HepG2 (cell line): ENCODE results near the gene SYCE3. TPM values are rescaled to one million over a fixed set of nuclear protein-coding genes. Genes with fewer than 3 reads are reported as not detected.

Experiments
- ATAC-seq: fragments of 200-7000 bp; cut with Tn5 transposase; 3 replicates; pipeline ENCODE4 v1.9.1; 2020; ENCODE audit warnings: mild to moderate bottlenecking, moderate library complexity
- BruUV-seq: library from RNA; stranded (reverse); fragments of 400-500 nt; replicated peaks from 2 replicates; lab custom pipeline; 2021; lab: Mats Ljungman, UMichigan
- CTCF ChIA-PET: fragments of 300-600 bp; formaldehyde crosslinking; extraction: SDS; loops from one replicate; lab custom pipeline; 2021; ENCODE audit warnings: low total read pairs, inconsistent platforms, low intra/inter-chr PET ratio; lab: Yijun Ruan, JAX
- POLR2A ChIA-PET: fragments of 350-600 bp; sonication (Branson Sonifier 250); formaldehyde crosslinking; loops from one replicate; lab custom pipeline; 2020; ENCODE audit warnings: antibody characterized with exemption, inconsistent platforms; lab: Yijun Ruan, JAX
- DNase-seq: peaks from one replicate; pipeline ENCODE4 v3.0.0-alpha.2; 2015; ENCODE audit warnings: low spot score
- FAIRE-seq: peaks from 3 replicates; lab custom pipeline; 2011; peaks lifted over from hg19 to GRCh38; lab: Jason Lieb, UNC
- H2AFZ ChIP-seq: one replicate; pipeline ENCODE4 v1.6.1; 2011; ENCODE audit warnings: low read length, inconsistent platforms
- H3K27ac ChIP-seq: fragments of 300-600 bp; 3 replicates; pipeline ENCODE4 v1.8.0; 2011; ENCODE audit warnings: mixed run types, mild to moderate bottlenecking, mixed read lengths, low read length, inconsistent platforms; ENCODE audit not compliant: insufficient read depth; ENCODE audit errors: extremely low read length
- H3K27me3 ChIP-seq, 2 experiments: fragments of 200-600 bp in 1 of 2; 2 replicates in 1 of 2; 3 replicates in 1 of 2; pipeline versions ENCODE4 v1.6.0 to v1.8.0; 2011; ENCODE audit warnings: low read length in 2 of 2, mild to moderate bottlenecking in 2 of 2, moderate library complexity in 2 of 2, inconsistent platforms in 1 of 2; ENCODE audit not compliant: insufficient read depth in 2 of 2, control insufficient read depth in 1 of 2
- H3K36me3 ChIP-seq, 2 experiments: fragments of 200-600 bp in 1 of 2; replicated peaks in 1 of 2; 2 replicates in 1 of 2; 3 replicates in 1 of 2; pipeline versions ENCODE4 v1.5.1 to v1.8.0; 2011; ENCODE audit warnings: low read length in 2 of 2, inconsistent platforms in 1 of 2; ENCODE audit not compliant: insufficient read depth in 2 of 2, control insufficient read depth in 1 of 2
- H3K4me1 ChIP-seq: 2 replicates; pipeline ENCODE4 v1.5.1; 2012; ENCODE audit warnings: low read length, inconsistent platforms; ENCODE audit not compliant: insufficient read depth
- H3K4me2 ChIP-seq: 2 replicates; pipeline ENCODE4 v1.6.0; 2011; ENCODE audit warnings: low read depth, low read length, inconsistent platforms
- H3K4me3 ChIP-seq, 3 experiments: fragments of 200-600 bp in 1 of 3; sonication (generic), shearing (Covaris generic) in 1 of 3; replicated peaks in 1 of 3; 2 replicates each; pipeline ENCODE4 v1.5.1; 2011 to 2016; ENCODE audit warnings: low read length in 3 of 3, inconsistent platforms in 2 of 3, low read depth in 2 of 3, mild to moderate bottlenecking in 2 of 3, control low read depth in 1 of 3, mixed read lengths in 1 of 3; ENCODE audit not compliant: insufficient read depth in 1 of 3
- H3K79me2 ChIP-seq: one replicate; pipeline ENCODE4 v1.6.1; 2011; ENCODE audit warnings: low read length, inconsistent platforms; ENCODE audit not compliant: insufficient read depth
- H3K9ac ChIP-seq: 2 replicates; pipeline ENCODE4 v1.6.0; 2011; ENCODE audit warnings: mild to moderate bottlenecking, low read depth, low read length, inconsistent platforms; ENCODE audit not compliant: insufficient read depth
- H3K9me3 ChIP-seq: 2 replicates; pipeline ENCODE4 v1.5.1; 2012; ENCODE audit warnings: mild to moderate bottlenecking, low read length
- H4K20me1 ChIP-seq: 2 replicates; pipeline ENCODE4 v1.6.0; 2011; ENCODE audit warnings: inconsistent platforms, mild to moderate bottlenecking, low read length, moderate library complexity; ENCODE audit not compliant: insufficient read depth
- CENPT ChIP-seq: sonication (generic); formaldehyde crosslinking; IDR thresholded peaks from 2 replicates; pipeline ENCODE4 v1.8.0; 2022; ENCODE audit warnings: low read depth, mild to moderate bottlenecking, moderate library complexity, missing genetic modification reagents
- GLI4 ChIP-seq: sonication (generic); formaldehyde crosslinking; IDR thresholded peaks from 2 replicates; pipeline ENCODE4 v1.5.1; 2020; ENCODE audit warnings: missing genetic modification reagents, mild to moderate bottlenecking, moderate library complexity, borderline replicate concordance
- HHEX ChIP-seq: IDR thresholded peaks from 2 replicates; pipeline ENCODE4 v1.6.1; 2016; ENCODE audit warnings: control low read depth
- KDM5B ChIP-seq: sonication (generic); formaldehyde crosslinking; IDR thresholded peaks from 2 replicates; pipeline ENCODE4 v1.4.0; 2020; ENCODE audit warnings: missing genetic modification reagents, mild to moderate bottlenecking, borderline replicate concordance
- MEF2D ChIP-seq: sonication (generic); formaldehyde crosslinking; IDR thresholded peaks from 2 replicates; pipeline ENCODE4 v1.5.1; 2020; ENCODE audit warnings: mild to moderate bottlenecking, missing genetic modification reagents
- RARA ChIP-seq: IDR thresholded peaks from 2 replicates; pipeline ENCODE4 v1.6.1; 2016; ENCODE audit warnings: missing genetic modification reagents, missing compliant biosample characterization
- RFX5 ChIP-seq: IDR thresholded peaks from 2 replicates; pipeline ENCODE4 v1.6.1; 2011; ENCODE audit warnings: low read depth, low read length, improper control_type of control experiment
- SKI ChIP-seq: fragments of 450-650 bp; IDR thresholded peaks from one replicate; pipeline ENCODE4 v1.6.1; 2018; ENCODE audit warnings: mild to moderate bottlenecking; ENCODE audit not compliant: partially characterized antibody
- SNAPC2 ChIP-seq: sonication (generic); formaldehyde crosslinking; IDR thresholded peaks from 2 replicates; pipeline ENCODE4 v1.8.1; 2022; ENCODE audit warnings: mild to moderate bottlenecking, missing genetic modification reagents
- TEF ChIP-seq: sonication (generic); formaldehyde crosslinking; IDR thresholded peaks from 2 replicates; pipeline ENCODE4 v1.5.0; 2020; ENCODE audit warnings: missing genetic modification reagents
- TGIF2 ChIP-seq: IDR thresholded peaks from 2 replicates; pipeline ENCODE4 v1.6.1; 2016; ENCODE audit warnings: control low read depth, missing compliant biosample characterization
- ZBTB8A ChIP-seq: sonication (generic); formaldehyde crosslinking; IDR thresholded peaks from 2 replicates; pipeline ENCODE4 v1.4.0; 2020; ENCODE audit warnings: mild to moderate bottlenecking, low read depth, missing genetic modification reagents, borderline replicate concordance
- ZKSCAN8 ChIP-seq: IDR thresholded peaks from 2 replicates; pipeline ENCODE4 v1.6.1; 2016; ENCODE audit warnings: borderline replicate concordance, missing genetic modification reagents, missing compliant biosample characterization
- ZNF121 ChIP-seq: sonication (generic); formaldehyde crosslinking; IDR thresholded peaks from 2 replicates; pipeline ENCODE4 v1.5.0; 2020; ENCODE audit warnings: mild to moderate bottlenecking, missing genetic modification reagents
- ZNF256 ChIP-seq: sonication (generic); formaldehyde crosslinking; conservative IDR thresholded peaks from 2 replicates; pipeline ENCODE4 v1.4.0; 2020; ENCODE audit warnings: missing genetic modification reagents
- ZNF333 ChIP-seq: sonication (generic); formaldehyde crosslinking; IDR thresholded peaks from 2 replicates; pipeline ENCODE4 v1.4.0; 2020; ENCODE audit warnings: mild to moderate bottlenecking, missing genetic modification reagents, borderline replicate concordance
- ZNF362 ChIP-seq: sonication (generic); formaldehyde crosslinking; IDR thresholded peaks from 2 replicates; pipeline ENCODE4 v1.4.0; 2020; ENCODE audit warnings: missing genetic modification reagents, mild to moderate bottlenecking, borderline replicate concordance
- ZNF572 ChIP-seq: sonication (generic); formaldehyde crosslinking; IDR thresholded peaks from 2 replicates; pipeline ENCODE4 v1.5.1; 2020; ENCODE audit warnings: mild to moderate bottlenecking, missing genetic modification reagents
- ZNF574 ChIP-seq: sonication (generic); formaldehyde crosslinking; IDR thresholded peaks from 2 replicates; pipeline ENCODE4 v1.4.0; 2020; ENCODE audit warnings: missing genetic modification reagents
- WGBS: methylation state at CpG from one replicate; pipeline ENCODE4 v1.1.6; 2017; ENCODE audit warnings: low lambda C conversion rate; 5-methylcytosine and 5-hydroxymethylcytosine counted together
- in situ Hi-C: cut with HindIII; loops from 2 replicates; pipeline ENCODE4 v1.10.0; 2017; ENCODE audit warnings: low pct_unique_long_range_greater_than_20kb; ENCODE audit not compliant: extremely low pct_ligation_motif_present
- intact Hi-C: fragments of 100-400 bp; cut with micrococcal nuclease; formaldehyde crosslinking; loops from one replicate; pipeline ENCODE4 v1.10.0; 2022; ENCODE audit not compliant: unreplicated experiment
- polyA plus RNA-seq, 8 experiments: library from polyadenylated mRNA; depleted of rRNA in 3 of 8; stranded (reverse) in 7 of 8; unstranded in 1 of 8; fragments of >200 nt; fragmentation: Illumina TruSeq in 4 of 8; extraction: Trizol in 4 of 8; gene quantifications; 2 replicates each; pipeline versions ENCODE4 v1.2.1 to v1.2.3, GENCODE V29; 2011 to 2016; ENCODE audit warnings: low read depth in 4 of 8, missing spikeins in 1 of 8, mixed read lengths in 1 of 8; ENCODE audit not compliant: insufficient read depth in 1 of 8
- total RNA-seq, 5 experiments: library from RNA; depleted of rRNA; stranded (reverse); fragments of >200 nt; fragmentation: Illumina TruSeq; extraction: Trizol; gene quantifications; 2 replicates each; pipeline ENCODE4 v1.2.3, GENCODE V29; 2016; ENCODE audit warnings: low read depth in 1 of 5

The SYCE3 gene
- total and polyA plus RNA-seq, 2 of the 13 experiments (the other 11 are each of a cell fraction or from before 2014, with no cell fraction given), result not detected

- TF ChIP-seq HHEX (CRISPR knock-in tag) (no peak), ZNF362 (CRISPR knock-in tag) (no peak), ZKSCAN8 (CRISPR knock-in tag) (no peak), GLI4 (CRISPR knock-in tag) (no peak), ZNF256 (CRISPR knock-in tag) (no peak), CENPT (CRISPR knock-in tag) (no peak), MEF2D (CRISPR knock-in tag) (no peak), SNAPC2 (CRISPR knock-in tag) (no peak), TEF (CRISPR knock-in tag) (no peak)
These were observed 1.6 kb upstream of the SYCE3 start (continued) for GRCh38 chr22:50564289-50564688.

- H3K27ac ChIP-seq, result peak overlapping the region; percentile 55
- 7% methylated on average over 17 of the region's 17 CpGs for WGBS
- no peaks in the 10 kb centered on the region for H3K79me2 ChIP-seq
- peak overlapping the region; percentile 89 for H3K4me2 ChIP-seq
- H4K20me1 ChIP-seq, result no peaks in the 10 kb centered on the region
- ATAC-seq (peak; percentile 65), DNase-seq (peak; percentile 34), FAIRE-seq (no peak)
- peaks cover 21% of the 10 kb centered on the region for H3K4me1 ChIP-seq
- H3K4me3 ChIP-seq, result peak overlapping the region; percentile 68 to 85 (median 71)
- H3K9me3 ChIP-seq, result no peaks in the 10 kb centered on the region
- intact Hi-C loops (loop anchor here (5.0 kb wide), 1 partner anchor 36 kb away; the partner anchor contains the start of gene SCO2), in situ Hi-C loops (no loop called here)
- POLR2A ChIA-PET, result interaction anchor here (1.0 to 2.9 kb wide), 16 partner anchors 14 to 320 kb away, joined by 3 to 36 read pairs (median 6); partner anchors contain the start of genes CHKB, CPT1B, KLHDC7B and LMF2
- no peak overlapping the region for H2AFZ ChIP-seq
- peak overlapping the region; percentile 64 for H3K9ac ChIP-seq
- no TSS peak for BruUV-seq
- CTCF ChIA-PET, result no interaction called here
- H3K27me3 ChIP-seq, result peaks cover 0 to 16% of the 10 kb centered on the region in 2 experiments; a peak in 1 of 5 replicates
- H3K36me3 ChIP-seq, result no peaks in the 10 kb centered on the region
- TF ChIP-seq ZBTB8A (no peak), RFX5 (no peak), KDM5B (CRISPR knock-in tag) (0 out of 2 replicates have a peak, but pooled peaks have one; percentile 14), TGIF2 (0 out of 2 replicates have a peak, but pooled peaks have one; percentile 26), RARA (CRISPR knock-in tag) (peak; percentile 92), ZNF333 (CRISPR knock-in tag) (0 out of 2 replicates have a peak, but pooled peaks have one; percentile 55), SKI (peak; percentile 60), ZNF121 (no peak), ZNF574 (CRISPR knock-in tag) (0 out of 2 replicates have a peak, but pooled peaks have one; percentile 5), ZNF572 (0 out of 2 replicates have a peak, but pooled peaks have one; percentile 10)
These were observed 868 bp upstream of the SYCE3 start for GRCh38 chr22:50563413-50564160.
